Mucosa of descending colon (tissue), 3 donors: ENCODE data around the gene DNASE2B. TPM values are rescaled to one million over a fixed set of nuclear protein-coding genes. Genes with fewer than 3 reads are reported as not detected.

Experiments used
- ATAC-seq: fragments of 200-7000 bp; cut with Tn5 transposase; one replicate; pipeline ENCODE4 v1.9.1; 2020; ENCODE audit warnings: mild to moderate bottlenecking, moderate library complexity
- DNase-seq, 3 donors: peaks; one replicate each; pipeline ENCODE4 v3.0.0-alpha.2; 2020
- H3K36me3 ChIP-seq: fragments of 200-600 bp; one replicate; pipeline ENCODE4 v1.8.0; 2021; ENCODE audit warnings: low read depth, mild to moderate bottlenecking
- H3K4me1 ChIP-seq: fragments of 200-600 bp; one replicate; pipeline ENCODE4 v1.8.0; 2021; ENCODE audit warnings: low read depth, mild to moderate bottlenecking
- H3K4me3 ChIP-seq: fragments of 200-600 bp; one replicate; pipeline ENCODE4 v1.8.0; 2021; ENCODE audit warnings: mild to moderate bottlenecking
- H3K9me3 ChIP-seq: fragments of 200-600 bp; one replicate; pipeline ENCODE4 v1.8.0; 2021; ENCODE audit warnings: mild to moderate bottlenecking
- CTCF ChIP-seq: fragments of 200-600 bp; IDR thresholded peaks from one replicate; pipeline ENCODE4 v1.8.0; 2022; ENCODE audit warnings: antibody characterized with exemption, mild to moderate bottlenecking
- intact Hi-C, 2 donors: fragments of 100-400 bp; cut with DNase I in 1 of 2; cut with micrococcal nuclease in 1 of 2; formaldehyde crosslinking; loops; one replicate each; pipeline versions ENCODE4 v1.11.0 to v1.11.1; 2022; cut with DNase I, micrococcal nuclease
- long read RNA-seq, 2 donors: library from polyadenylated mRNA; unstranded; transcript quantifications; one replicate each; pipeline ENCODE4 v2.0.0, GENCODE V29; 2019 to 2021
- total RNA-seq, 3 donors: library from RNA; stranded (reverse); fragmentation: NEBNext Ultra II Directional in 2 of 3; extraction: Animal tissue kit (Norgen Biotek cat#: 25700) in 2 of 3; gene quantifications; one replicate each; pipeline versions ENCODE4 v1.2.1 to v1.2.4, GENCODE V29; 2021 to 2023
- donor health status: DM: no; HTN: no; CAD: no; lungs with moderate emphysema.
- donor health status: DM: no; HTN: no; CAD: no.
- donor health status: DM: no; HTN: yes; CAD: no.

Gene DNASE2B
- total RNA-seq = 1 to 10 TPM in 1 of 3 donors, under 1 TPM in 1, not detected in 1; 0.87 to 1.0 TPM
- long read RNA-seq, donor 1 = 0 reads
- long read RNA-seq, donor 2 = 0 reads

GRCh38 chr1:84398175-84399155 lies at the start of gene DNASE2B:
Gene DNASE2B (plus strand): TSS chr1:84398484. CDS start chr1:84398565, 81 bp downstream.
- no peak for ATAC-seq
- H3K36me3 ChIP-seq = no peaks in the 10 kb centered on the region
- no peaks in the 10 kb centered on the region for H3K9me3 ChIP-seq
- H3K4me3 ChIP-seq = no peak within 1 kb of the TSS
- no peak for TF ChIP-seq CTCF
- intact Hi-C loops = no loop called here
- no peak for DNase-seq
- H3K4me1 ChIP-seq = no peaks in the 10 kb centered on the region

DNA sequence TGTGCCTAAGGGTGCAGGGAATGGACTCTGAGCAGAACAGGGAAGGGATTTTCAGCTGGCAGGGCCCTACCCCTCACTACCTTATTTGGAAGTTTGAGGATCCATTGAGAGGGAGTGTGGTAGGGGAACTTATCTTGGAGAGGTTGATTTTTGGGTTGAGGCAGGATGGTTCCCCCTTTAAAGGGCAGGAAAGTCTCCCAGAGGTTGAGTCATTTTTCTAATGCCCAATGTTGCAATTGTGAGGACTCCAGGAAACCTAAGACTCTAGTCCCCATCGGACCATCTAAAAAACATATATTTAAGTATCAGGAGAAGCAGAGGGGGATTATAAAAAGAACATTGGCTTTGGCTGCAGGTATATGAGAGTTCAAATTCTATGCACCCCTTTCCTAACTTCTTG lies 49.5 kb upstream of the DNASE2B start:
- ATAC-seq = no peak
- Histone ChIP-seq H3K36me3 (no peaks in the 10 kb centered on the region), H3K4me1 (no peaks in the 10 kb centered on the region), H3K9me3 (no peaks in the 10 kb centered on the region), H3K4me3 (no peak overlapping the region)
- intact Hi-C loops = no loop called here
- no peak for TF ChIP-seq CTCF
- DNase-seq = no peak

GRCh38 chr1:84350104-84350503 lies 48.2 kb upstream of the DNASE2B start:
- no peaks in the 10 kb centered on the region for H3K9me3 ChIP-seq
- TF ChIP-seq CTCF = no peak
- ATAC-seq (peak; percentile 62), DNase-seq (no peak)
- H3K4me3 ChIP-seq = no peak overlapping the region
- intact Hi-C loops = no loop called here
- H3K36me3 ChIP-seq = no peaks in the 10 kb centered on the region
- H3K4me1 ChIP-seq = no peaks in the 10 kb centered on the region

DNA sequence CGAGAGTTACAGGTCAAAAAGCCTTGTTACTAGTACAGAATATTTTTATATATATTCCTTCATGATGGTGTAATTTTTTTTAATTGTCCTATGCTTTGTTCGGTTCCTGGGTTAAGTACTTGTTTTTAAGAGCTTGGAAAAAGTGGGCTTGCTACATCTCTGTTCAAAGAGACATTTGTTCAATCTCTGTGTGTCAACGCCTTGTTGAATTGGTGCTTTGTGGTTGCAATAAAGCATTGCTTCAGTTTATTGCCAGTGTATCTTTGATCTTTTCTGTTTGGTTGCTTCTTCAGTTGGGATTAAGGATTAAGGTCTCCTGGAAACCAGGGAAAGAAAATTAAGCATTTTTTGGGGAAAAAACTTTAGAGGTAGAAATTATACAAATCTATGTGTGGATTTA lies 47.7 kb upstream of the DNASE2B start:
- TF ChIP-seq CTCF = no peak
- intact Hi-C loops = no loop called here
- no peaks in the 10 kb centered on the region for H3K4me1 ChIP-seq
- no peaks in the 10 kb centered on the region for H3K36me3 ChIP-seq
- H3K9me3 ChIP-seq = no peaks in the 10 kb centered on the region
- no peak overlapping the region for H3K4me3 ChIP-seq
- no peak for DNase-seq
- ATAC-seq = peak; percentile 50

- intact Hi-C loops = no loop called here
- Histone ChIP-seq H3K9me3 (no peaks in the 10 kb centered on the region), H3K36me3 (no peaks in the 10 kb centered on the region), H3K4me3 (no peak overlapping the region), H3K4me1 (no peaks in the 10 kb centered on the region)
- TF ChIP-seq CTCF = no peak
- ATAC-seq (no peak), DNase-seq (no peak)
These were observed 45.8 kb upstream of the DNASE2B start for GRCh38 chr1:84352298-84353106.
